H1 (cell line): Measurements from ENCODE around the gene CSRNP3. TPM values are rescaled to one million over a fixed set of nuclear protein-coding genes. Genes with fewer than 3 reads are reported as not detected.

ENCODE experiments used
- CTCF ChIA-PET: fragments of 300-600 bp; sonication (Branson Sonifier 250); formaldehyde crosslinking; loops from one replicate; lab custom pipeline; 2021; ENCODE audit not compliant: partially characterized antibody; lab: Charles Lee
- POLR2A ChIA-PET: fragments of 300-600 bp; sonication (Branson Sonifier 250); formaldehyde crosslinking; loops from one replicate; lab custom pipeline; 2021; ENCODE audit warnings: inconsistent platforms; ENCODE audit not compliant: partially characterized antibody; lab: Charles Lee
- DNase-seq, 2 experiments: peaks; one replicate each; pipeline versions ENCODE4 v3.0.0 to v3.0.0-alpha.2; 2010 to 2022; ENCODE audit warnings: low spot score in 2 of 2, low read depth in 1 of 2, mixed read lengths in 1 of 2
- FAIRE-seq: peaks from 2 replicates; lab custom pipeline; 2011; peaks lifted over from hg19 to GRCh38; lab: Jason Lieb, UNC
- H2AFZ ChIP-seq: 2 replicates; pipeline ENCODE4 v1.8.1; 2012; ENCODE audit warnings: low read length, inconsistent platforms
- H2AK5ac ChIP-seq: 2 replicates; pipeline ENCODE4 v1.6.1; 2013; ENCODE audit warnings: low read depth, low read length
- H2BK120ac ChIP-seq: replicated peaks from 2 replicates; pipeline ENCODE3; 2013; ENCODE audit warnings: low read depth, low read length, inconsistent platforms
- H2BK12ac ChIP-seq: 2 replicates; pipeline ENCODE4 v1.6.1; 2013; ENCODE audit warnings: low read depth, low read length
- H2BK15ac ChIP-seq: 2 replicates; pipeline ENCODE4 v1.6.1; 2013; ENCODE audit warnings: low read length
- H2BK20ac ChIP-seq: 2 replicates; pipeline ENCODE4 v1.6.1; 2013; ENCODE audit warnings: low read length
- H2BK5ac ChIP-seq: 2 replicates; pipeline ENCODE4 v1.6.1; 2013; ENCODE audit warnings: low read depth, low read length
- H3K14ac ChIP-seq: 2 replicates; pipeline ENCODE4 v1.6.1; 2013; ENCODE audit warnings: inconsistent platforms; ENCODE audit not compliant: insufficient read length
- H3K18ac ChIP-seq: 2 replicates; pipeline ENCODE4 v1.6.1; 2013; ENCODE audit warnings: low read length; ENCODE audit errors: extremely low read depth
- H3K23ac ChIP-seq: 2 replicates; pipeline ENCODE4 v1.6.1; 2013; ENCODE audit warnings: inconsistent platforms; ENCODE audit not compliant: insufficient read length
- H3K23me2 ChIP-seq: 2 replicates; pipeline ENCODE4 v1.6.1; 2013; ENCODE audit warnings: low read depth, low read length
- H3K27ac ChIP-seq: 2 replicates; pipeline ENCODE4 v1.6.1; 2011; ENCODE audit warnings: low read depth, low read length, inconsistent platforms
- H3K27me3 ChIP-seq, 4 experiments: replicated peaks in 1 of 4; 1 replicate in 1 of 4; 2 replicates in 3 of 4; pipeline versions ENCODE4 v1.6.1 to v1.8.1; 2011 to 2013; ENCODE audit warnings: low read length in 3 of 4, mild to moderate bottlenecking in 3 of 4, inconsistent platforms in 2 of 4, mixed read lengths in 2 of 4, moderate library complexity in 1 of 4; ENCODE audit not compliant: control insufficient read depth in 3 of 4, insufficient read depth in 3 of 4; ENCODE audit errors: extremely low read depth in 1 of 4
- H3K36me3 ChIP-seq, 4 experiments: 2 replicates each; pipeline versions ENCODE4 v1.6.1 to v1.8.1; 2011 to 2013; ENCODE audit warnings: mild to moderate bottlenecking in 4 of 4, low read length in 3 of 4, moderate library complexity in 2 of 4, control low read depth in 1 of 4, inconsistent platforms in 1 of 4; ENCODE audit not compliant: insufficient read depth in 4 of 4, control insufficient read depth in 2 of 4
- H3K4ac ChIP-seq: replicated peaks from 2 replicates; pipeline ENCODE3; 2013; ENCODE audit warnings: low read length, low read depth, mixed read lengths, inconsistent platforms; ENCODE audit not compliant: insufficient read length
- H3K4me1 ChIP-seq, 4 experiments: replicated peaks in 1 of 4; 1 replicate in 1 of 4; 2 replicates in 3 of 4; pipeline versions ENCODE4 v1.6.1 to v1.8.1; 2011 to 2013; ENCODE audit warnings: low read length in 3 of 4, inconsistent platforms in 2 of 4, mixed read lengths in 1 of 4; ENCODE audit not compliant: insufficient read depth in 4 of 4, control insufficient read depth in 3 of 4
- H3K4me2 ChIP-seq, 2 experiments: 2 replicates each; pipeline versions ENCODE4 v1.6.1 to v1.8.1; 2011 to 2013; ENCODE audit warnings: low read depth in 2 of 2, low read length in 2 of 2, control low read depth in 1 of 2, inconsistent platforms in 1 of 2, mild to moderate bottlenecking in 1 of 2; ENCODE audit not compliant: insufficient read depth in 1 of 2
- H3K4me3 ChIP-seq, 4 experiments: fragments of 200-600, 300-600 bp in 1 of 4; sonication (generic), shearing (Covaris generic), sonication (Bioruptor Twin) in 1 of 4; 2 replicates each; pipeline versions ENCODE4 v1.5.1 to v1.8.1; 2011 to 2016; ENCODE audit warnings: low read length in 4 of 4, low read depth in 3 of 4, control low read depth in 2 of 4, inconsistent platforms in 2 of 4, mild to moderate bottlenecking in 2 of 4, mixed read lengths in 1 of 4, moderate library complexity in 1 of 4; ENCODE audit not compliant: insufficient read depth in 2 of 4; ENCODE audit errors: extremely low read depth in 1 of 4
- H3K56ac ChIP-seq: replicated peaks from 2 replicates; pipeline ENCODE3; 2013; ENCODE audit warnings: low read depth, mild to moderate bottlenecking, mixed read lengths, low read length, inconsistent platforms; ENCODE audit not compliant: insufficient read length
- H3K79me1 ChIP-seq: 2 replicates; pipeline ENCODE4 v1.6.1; 2013; ENCODE audit warnings: low read depth, low read length, control low read depth
- H3K79me2 ChIP-seq, 2 experiments: 2 replicates each; pipeline versions ENCODE4 v1.6.1 to v1.8.1; 2012 to 2013; ENCODE audit warnings: low read length in 2 of 2, mild to moderate bottlenecking in 2 of 2, inconsistent platforms in 1 of 2; ENCODE audit not compliant: insufficient read depth in 2 of 2, control insufficient read depth in 1 of 2
- H3K9ac ChIP-seq, 4 experiments: replicated peaks in 1 of 4; 1 replicate in 1 of 4; 2 replicates in 3 of 4; pipeline versions ENCODE4 v1.6.1 to v1.8.1; 2011 to 2013; ENCODE audit warnings: low read depth in 3 of 4, low read length in 3 of 4, control low read depth in 2 of 4, mild to moderate bottlenecking in 2 of 4, moderate library complexity in 2 of 4, inconsistent platforms in 1 of 4; ENCODE audit errors: extremely low read depth in 1 of 4
- H3K9me3 ChIP-seq, 2 experiments: 2 replicates each; pipeline versions ENCODE4 v1.6.1 to v1.8.1; 2012 to 2013; ENCODE audit warnings: mild to moderate bottlenecking in 2 of 2, moderate library complexity in 2 of 2, control low read depth in 1 of 2, inconsistent platforms in 1 of 2, low read depth in 1 of 2, low read length in 1 of 2, mixed read lengths in 1 of 2; ENCODE audit not compliant: insufficient read depth in 2 of 2
- H4K20me1 ChIP-seq, 2 experiments: replicated peaks in 1 of 2; 2 replicates each; pipeline versions ENCODE3 to v1.8.1; 2011 to 2013; ENCODE audit warnings: inconsistent platforms in 2 of 2, low read length in 2 of 2, mild to moderate bottlenecking in 1 of 2; ENCODE audit not compliant: insufficient read depth in 2 of 2, control insufficient read depth in 1 of 2
- H4K5ac ChIP-seq: 2 replicates; pipeline ENCODE4 v1.6.1; 2013; ENCODE audit warnings: low read length, low read depth, mixed read lengths, inconsistent platforms; ENCODE audit not compliant: insufficient read length
- H4K8ac ChIP-seq: 2 replicates; pipeline ENCODE4 v1.8.0; 2013; ENCODE audit warnings: mild to moderate bottlenecking, moderate library complexity, low read length, inconsistent platforms; ENCODE audit not compliant: insufficient read depth; ENCODE audit errors: extremely low read depth
- H4K91ac ChIP-seq: replicated peaks from 2 replicates; pipeline ENCODE3; 2013; ENCODE audit warnings: low read length, mixed read lengths, inconsistent platforms; ENCODE audit not compliant: insufficient read length
- HDAC2 ChIP-seq, 2 experiments: fragments of 300-600 bp in 1 of 2; sonication (generic) in 1 of 2; IDR thresholded peaks; 2 replicates each; pipeline ENCODE4 v1.6.1; 2011 to 2012; ENCODE audit warnings: low read depth in 2 of 2, low read length in 2 of 2, mild to moderate bottlenecking in 2 of 2, moderate library complexity in 2 of 2, borderline replicate concordance in 1 of 2, inconsistent platforms in 1 of 2
- SRF ChIP-seq: IDR thresholded peaks from 2 replicates; pipeline ENCODE4 v1.6.1; 2011; ENCODE audit warnings: mild to moderate bottlenecking, low read depth, low read length, moderate library complexity
- SUZ12 ChIP-seq: fragments of 200-600 bp; sonication (generic); IDR thresholded peaks from 2 replicates; pipeline ENCODE4 v1.6.1; 2012; ENCODE audit warnings: mild to moderate bottlenecking, inconsistent platforms, low read length, moderate library complexity, mixed read lengths
- WGBS, 2 experiments: shearing (Covaris generic) in 1 of 2; methylation state at CpG; one replicate each; pipeline versions ENCODE4 v1.1.6 to v1.1.7; 2013 to 2015; ENCODE audit warnings: low lambda C conversion rate in 2 of 2, mixed read lengths in 2 of 2, inconsistent platforms in 1 of 2, low coverage in 1 of 2, missing lambda C conversion rate in 1 of 2; ENCODE audit not compliant: insufficient replicate concordance in 2 of 2, insufficient coverage in 1 of 2, insufficient read length in 1 of 2; ENCODE audit errors: extremely low coverage in 1 of 2, missing lambda C conversion rate in 1 of 2; 5-methylcytosine and 5-hydroxymethylcytosine counted together
- polyA plus RNA-seq, 7 experiments: library from polyadenylated mRNA; depleted of rRNA in 3 of 7; stranded (reverse) in 5 of 7; unstranded in 2 of 7; fragments of >200 nt in 5 of 7; fragments of 200-250 nt in 2 of 7; gene quantifications; 1 replicate in 5 of 7; 2 replicates in 1 of 7; 4 replicates in 1 of 7; pipeline versions ENCODE4 v1.2.1 to v1.2.3, GENCODE V29; 2011 to 2013; ENCODE audit warnings: missing spikeins in 2 of 7, mixed read lengths in 2 of 7
- total RNA-seq: library from RNA; stranded (reverse); fragmentation: NEBNext Ultra II Directional; extraction: Animal tissue kit (Norgen Biotek cat#: 25700); gene quantifications from 2 replicates; pipeline ENCODE4 v1.2.1, GENCODE V29; 2021
- TF ChIP-seq, protein P1 (sequence below): IDR thresholded peaks from 2 replicates; pipeline ENCODE4 v1.6.1; 2012; ENCODE audit warnings: inconsistent platforms

CSRNP3 gene
- total and polyA plus RNA-seq, 2 of the 8 experiments (the other 6 are each of a cell fraction or from before 2014, with no cell fraction given), result 1.3 to 6.5 TPM

DNA sequence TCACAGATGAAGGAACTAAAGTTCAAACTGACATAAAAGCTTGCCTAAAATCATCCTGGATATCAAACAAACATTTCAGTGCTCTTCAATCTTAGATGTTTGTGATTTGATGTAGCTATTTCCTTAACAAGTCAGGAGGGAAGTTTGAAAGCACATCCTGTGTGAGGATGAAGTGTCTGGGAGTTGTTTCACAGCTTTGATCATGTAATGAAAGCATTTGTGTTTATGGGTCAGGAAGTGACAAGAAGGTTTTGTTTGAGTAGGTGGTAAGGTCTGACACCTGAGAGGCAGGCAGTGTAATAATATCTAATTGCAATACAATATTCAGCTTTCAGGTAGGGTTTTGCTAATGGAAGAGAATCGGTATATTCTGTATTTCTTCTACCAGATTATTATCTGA lies 26.0 kb upstream of the CSRNP3 start:
- H4K91ac ChIP-seq, result no peak overlapping the region
- no peak overlapping the region for H3K4me3 ChIP-seq
- FAIRE-seq (no peak), DNase-seq (no peak)
- no peak for TF ChIP-seq SUZ12
- no peak for TF ChIP-seq SRF
- TF ChIP-seq, protein P1, sequence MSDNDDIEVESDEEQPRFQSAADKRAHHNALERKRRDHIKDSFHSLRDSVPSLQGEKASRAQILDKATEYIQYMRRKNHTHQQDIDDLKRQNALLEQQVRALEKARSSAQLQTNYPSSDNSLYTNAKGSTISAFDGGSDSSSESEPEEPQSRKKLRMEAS, result no peak
- TF ChIP-seq HDAC2 (IDR thresholded peaks at IDR 0.05; ENCODE audit: borderline replicate concordance in 1 of 2, low read depth in 2 of 2, low read length in 2 of 2), result no peak
- H4K8ac ChIP-seq, result no peak overlapping the region
- H3K18ac ChIP-seq, result no peak overlapping the region
- 0 out of 2 replicates have a peak overlapping the region, but pooled peaks have one; percentile 45 for H2AFZ ChIP-seq
- no peak overlapping the region for H2BK5ac ChIP-seq
- CTCF ChIA-PET, result interaction anchor here (0.8 to 1.5 kb wide), 2 partner anchors 9 to 120 kb away, joined by 4 to 5 read pairs; no protein-coding TSS in a partner anchor
- H3K4me1 ChIP-seq, result no peaks in the 10 kb centered on the region
- no peaks in the 10 kb centered on the region for H3K79me2 ChIP-seq
- 85% methylated on average over 1 of the region's 1 CpG; no CpG with 5 or more reads in 1 of the 2 experiments for WGBS, 2 experiments
- H3K4me2 ChIP-seq, result no peak overlapping the region
- no peaks in the 10 kb centered on the region for H3K9me3 ChIP-seq
- H3K23me2 ChIP-seq, result no peaks in the 10 kb centered on the region
- no peak overlapping the region for H3K23ac ChIP-seq
- H3K79me1 ChIP-seq, result no peaks in the 10 kb centered on the region
- no peak overlapping the region for H2BK15ac ChIP-seq
- no peak overlapping the region for H3K9ac ChIP-seq
- no peak overlapping the region for H4K5ac ChIP-seq
- no peaks in the 10 kb centered on the region for H3K36me3 ChIP-seq
- H2BK12ac ChIP-seq, result no peak overlapping the region
- H2BK120ac ChIP-seq, result no peak overlapping the region
- no peaks in the 10 kb centered on the region for H3K27me3 ChIP-seq
- H3K56ac ChIP-seq, result no peak overlapping the region
- H3K27ac ChIP-seq, result no peak overlapping the region
- no peaks in the 10 kb centered on the region for H4K20me1 ChIP-seq
- POLR2A ChIA-PET, result no interaction called here
- H3K14ac ChIP-seq, result no peak overlapping the region
- no peak overlapping the region for H3K4ac ChIP-seq
- no peak overlapping the region for H2BK20ac ChIP-seq
- no peak overlapping the region for H2AK5ac ChIP-seq
